Measurements from ENCODE around the gene FBXO22. TPM values are rescaled to one million over a fixed set of nuclear protein-coding genes. Genes with fewer than 3 reads are reported as not detected.

FBXO22 gene
- total and polyA plus RNA-seq, 2 donors (not counting 1 experiment from before 2014, with no cell fraction given): 6.6 to 23.3 TPM

GRCh38 chr15:75929799-75930565 lies 26.3 kb downstream of the FBXO22 start:
- no peaks in the 10 kb centered on the region for H3K27me3 Mint-ChIP-seq
- H3K27me3 ChIP-seq (replicated peaks in 1 of 4; ENCODE audit: control extremely low read depth in 1 of 4, control insufficient read depth in 3 of 4, insufficient read depth in 4 of 4, low read length in 3 of 4): no peaks in the 10 kb centered on the region
- TF ChIP-seq EZH2 (IDR thresholded peaks at IDR 0.05; ENCODE audit: borderline replicate concordance, insufficient read depth, low read depth, low read length, poor library complexity, severe bottlenecking) (no peak), CTCF (IDR thresholded peaks at IDR 0.05) (no peak)
- H3K27ac ChIP-seq (ENCODE audit: low read length in 2 of 2): no peak overlapping the region
- H3K4me1 Mint-ChIP-seq: peaks cover 31% of the 10 kb centered on the region
- H3K4me3 ChIP-seq (ENCODE audit: control extremely low read depth in 1 of 5, extremely low read depth in 1 of 5, insufficient read depth in 1 of 5, low read depth in 2 of 5, low read length in 4 of 5): no peak overlapping the region
- peaks cover 6% of the 10 kb centered on the region for H3K79me2 ChIP-seq (ENCODE audit: control insufficient read depth, insufficient read depth, low read length)
- H3K9me3 Mint-ChIP-seq (ENCODE audit: insufficient read depth): no peaks in the 10 kb centered on the region
- H2AFZ ChIP-seq (ENCODE audit: insufficient read depth, low read depth, low read length, poor library complexity, severe bottlenecking): no peak overlapping the region
- intact Hi-C loops (cut with micrococcal nuclease): loop anchor here (1.0 to 10.0 kb wide), 2 partner anchors 205 to 209 kb away; a partner anchor contains a TSS
- peaks cover 25% of the 10 kb centered on the region for H4K20me1 ChIP-seq (ENCODE audit: control insufficient read depth, insufficient read depth, low read length, poor library complexity, severe bottlenecking)
- ATAC-seq (ENCODE audit: low read depth) (no peak), DNase-seq (no peak)
- H3K36me3 ChIP-seq (replicated peaks in 1 of 2; ENCODE audit: control extremely low read depth in 1 of 2, control insufficient read depth in 1 of 2, extremely low read depth in 1 of 2, insufficient read depth in 2 of 2, low read length in 1 of 2): peaks cover 2 to 20% of the 10 kb centered on the region in 2 experiments
- 86% methylated on average over 1 of the region's 5 CpGs for WGBS (ENCODE audit: insufficient coverage)
- CTCF ChIA-PET: interaction anchor here (0.6 to 1.6 kb wide), 2 partner anchors 11 to 209 kb away, joined by 3 to 10 read pairs; no protein-coding TSS in a partner anchor
- H3K9me3 ChIP-seq (ENCODE audit: control extremely low read depth in 1 of 3, control insufficient read depth in 2 of 3, insufficient read depth in 1 of 3, low read length in 2 of 3): no peaks in the 10 kb centered on the region
- H3K27ac Mint-ChIP-seq: no peak overlapping the region
- H3K4me3 Mint-ChIP-seq: no peak overlapping the region
- no peak overlapping the region for H3K9ac ChIP-seq (ENCODE audit: low read length)
- peaks cover 9 to 12% of the 10 kb centered on the region in 2 donors for H3K4me1 ChIP-seq (ENCODE audit: control insufficient read depth in 2 of 2, insufficient read depth in 2 of 2, low read length in 2 of 2)
- POLR2A ChIA-PET: no interaction called here
- no peak overlapping the region for H3K4me2 ChIP-seq (replicated peaks; ENCODE audit: low read depth, low read length, poor library complexity, severe bottlenecking)

- ChIA-PET CTCF (no interaction called here), POLR2A (no interaction called here)
- TF ChIP-seq EZH2 (IDR thresholded peaks at IDR 0.05; ENCODE audit: borderline replicate concordance, insufficient read depth, low read depth, low read length, poor library complexity, severe bottlenecking) (no peak), CTCF (IDR thresholded peaks at IDR 0.05) (no peak)
- H3K9me3 Mint-ChIP-seq (ENCODE audit: insufficient read depth): no peaks in the 10 kb centered on the region
- Histone ChIP-seq H3K9me3 (ENCODE audit: control extremely low read depth in 1 of 3, control insufficient read depth in 2 of 3, insufficient read depth in 1 of 3, low read length in 2 of 3) (no peaks in the 10 kb centered on the region), H3K79me2 (ENCODE audit: control insufficient read depth, insufficient read depth, low read length) (peaks cover 6% of the 10 kb centered on the region), H3K9ac (ENCODE audit: low read length) (no peak overlapping the region), H3K4me3 (ENCODE audit: control extremely low read depth in 1 of 5, extremely low read depth in 1 of 5, insufficient read depth in 1 of 5, low read depth in 2 of 5, low read length in 4 of 5) (no peak overlapping the region), H2AFZ (ENCODE audit: insufficient read depth, low read depth, low read length, poor library complexity, severe bottlenecking) (no peak overlapping the region), H4K20me1 (ENCODE audit: control insufficient read depth, insufficient read depth, low read length, poor library complexity, severe bottlenecking) (peaks cover 18% of the 10 kb centered on the region), H3K4me2 (replicated peaks; ENCODE audit: low read depth, low read length, poor library complexity, severe bottlenecking) (no peak overlapping the region), H3K27ac (ENCODE audit: low read length in 2 of 2) (no peak overlapping the region), H3K36me3 (replicated peaks in 1 of 2; ENCODE audit: control extremely low read depth in 1 of 2, control insufficient read depth in 1 of 2, extremely low read depth in 1 of 2, insufficient read depth in 2 of 2, low read length in 1 of 2) (peaks cover 2 to 20% of the 10 kb centered on the region in 2 experiments), H3K4me1 (ENCODE audit: control insufficient read depth in 2 of 2, insufficient read depth in 2 of 2, low read length in 2 of 2) (peaks cover 9 to 10% of the 10 kb centered on the region in 2 donors), H3K27me3 (replicated peaks in 1 of 4; ENCODE audit: control extremely low read depth in 1 of 4, control insufficient read depth in 3 of 4, insufficient read depth in 4 of 4, low read length in 3 of 4) (no peaks in the 10 kb centered on the region)
- DNase-seq (no peak), ATAC-seq (ENCODE audit: low read depth) (no peak)
- intact Hi-C loops (cut with micrococcal nuclease): no loop called here
- peaks cover 24% of the 10 kb centered on the region for H3K4me1 Mint-ChIP-seq
- no peaks in the 10 kb centered on the region for H3K27me3 Mint-ChIP-seq
- no peak overlapping the region for H3K27ac Mint-ChIP-seq
- WGBS (ENCODE audit: insufficient coverage): no CpG with 5 or more reads among the region's 2 CpGs
- H3K4me3 Mint-ChIP-seq: no peak overlapping the region
These were observed 27.2 kb downstream of the FBXO22 start for GRCh38 chr15:75930866-75931265.
